T-helper 1 cell treated with Interleukin-12 subunit alpha and Interleukin-12 subunit beta and Interleukin-4 antibody, amounts not matched to agents 30 ng/mL and 1 ng/mL, for 36 hours (primary cell): ENCODE data around the gene GPC5. TPM values are rescaled to one million over a fixed set of nuclear protein-coding genes. Genes with fewer than 3 reads are reported as not detected.
"Not testable (repeated sequence)": the region's sequence is repeated elsewhere in the genome, so short reads cannot be mapped to it uniquely, and the experiment has no call there.

Experiments used
- intact Hi-C: fragments of 100-400 bp; cut with micrococcal nuclease; formaldehyde crosslinking; loops from one replicate; pipeline ENCODE4 v1.15.1; 2024
- total RNA-seq: library from RNA; stranded (reverse); gene quantifications from 2 replicates; pipeline ENCODE4 v1.2.3, GENCODE V29; 2022

The GPC5 gene
- total RNA-seq = 0.22 TPM in 2 replicates

- intact Hi-C loops = loop anchor here (1.0 to 2.0 kb wide), 3 partner anchors 24 to 85 kb away; partner anchors contain the start of gene MIR17HG
These were observed at the start of gene GPC5 for GRCh38 chr13:91398413-91399188. Gene GPC5, plus strand, starts transcription at chr13:91398621.

- intact Hi-C loops = loop anchor here (1.0 kb wide), 4 partner anchors 10 to 215 kb away; no protein-coding TSS in a partner anchor
These were observed 49.5 kb upstream of the GPC5 start for GRCh38 chr13:91348906-91349435.

- intact Hi-C loops = loop anchor here (1.0 kb wide), 4 partner anchors 9 to 216 kb away; no protein-coding TSS in a partner anchor
These were observed 48.2 kb upstream of the GPC5 start for GRCh38 chr13:91349992-91350911.

GRCh38 chr13:91351123-91351522, 47.3 kb upstream of the GPC5 start:
- intact Hi-C loops = no loop called here

GRCh38 chr13:91351980-91352379, 46.4 kb upstream of the GPC5 start:
- intact Hi-C loops = no loop called here

GRCh38 chr13:91352891-91353290, 45.5 kb upstream of the GPC5 start:
- intact Hi-C loops = not testable (repeated sequence)

- intact Hi-C loops = no loop called here
These were observed 44.9 kb upstream of the GPC5 start for GRCh38 chr13:91353494-91353893.

- intact Hi-C loops = no loop called here
These were observed 43.2 kb upstream of the GPC5 start for GRCh38 chr13:91355099-91355825.

- intact Hi-C loops = no loop called here
These were observed 42.4 kb upstream of the GPC5 start for GRCh38 chr13:91355826-91356710.

- intact Hi-C loops = no loop called here
These were observed 41.4 kb upstream of the GPC5 start for GRCh38 chr13:91356919-91357612.

GRCh38 chr13:91357613-91358386, 40.6 kb upstream of the GPC5 start:
- intact Hi-C loops = no loop called here

- intact Hi-C loops = no loop called here
These were observed 40.0 kb upstream of the GPC5 start for GRCh38 chr13:91358387-91358782.

GRCh38 chr13:91359111-91359510, 39.3 kb upstream of the GPC5 start:
- intact Hi-C loops = loop anchor here (1.0 kb wide), 1 partner anchor 10 kb away; no protein-coding TSS in a partner anchor

- intact Hi-C loops = loop anchor here (1.0 kb wide), 1 partner anchor 10 kb away; no protein-coding TSS in a partner anchor
These were observed 38.8 kb upstream of the GPC5 start for GRCh38 chr13:91359631-91360030.

- intact Hi-C loops = no loop called here
These were observed 38.1 kb upstream of the GPC5 start for GRCh38 chr13:91360246-91360751.

GRCh38 chr13:91361755-91362271, 36.6 kb upstream of the GPC5 start:
- intact Hi-C loops = no loop called here

GRCh38 chr13:91362908-91363307, 35.5 kb upstream of the GPC5 start:
- intact Hi-C loops = no loop called here

GRCh38 chr13:91368101-91368500, 30.3 kb upstream of the GPC5 start:
- intact Hi-C loops = no loop called here
